Endothelial cell of umbilical vein (primary cell): ENCODE measurements around the gene CXCR2. TPM values are rescaled to one million over a fixed set of nuclear protein-coding genes. Genes with fewer than 3 reads are reported as not detected.

Experiments used
- BruUV-seq: library from RNA; stranded (reverse); fragments of 400-500 nt; replicated peaks from 2 replicates; lab custom pipeline; 2021; lab: Mats Ljungman, UMichigan
- CTCF ChIA-PET: fragments of 300-600, 350-600 bp; sonication (Branson Sonifier 250); formaldehyde crosslinking; loops from one replicate; lab custom pipeline; 2021; ENCODE audit warnings: antibody characterized with exemption, inconsistent platforms; lab: Charles Lee
- POLR2A ChIA-PET: fragments of 300-600, 350-600 bp; sonication (Branson Sonifier 250); formaldehyde crosslinking; loops from one replicate; lab custom pipeline; 2021; ENCODE audit warnings: antibody characterized with exemption, inconsistent platforms; lab: Charles Lee
- DNase-seq: peaks from one replicate; pipeline ENCODE4 v3.0.0-alpha.2; 2011; ENCODE audit warnings: low read depth, low spot score
- FAIRE-seq: peaks from 2 replicates; lab custom pipeline; 2011; peaks lifted over from hg19 to GRCh38; lab: Jason Lieb, UNC
- H2AFZ ChIP-seq: 2 replicates; pipeline ENCODE4 v1.6.0; 2012; ENCODE audit warnings: low read depth, low read length, control low read depth, inconsistent platforms
- H3K27ac ChIP-seq: 2 replicates; pipeline ENCODE4 v1.5.1; 2011; ENCODE audit warnings: low read depth, mild to moderate bottlenecking, control low read depth, low read length, moderate library complexity; ENCODE audit not compliant: insufficient read depth
- H3K27me3 ChIP-seq, 2 experiments: 2 replicates each; pipeline versions ENCODE4 v1.6.0 to v1.6.1; 2011; ENCODE audit warnings: low read length in 2 of 2, mixed read lengths in 1 of 2; ENCODE audit not compliant: control insufficient read depth in 2 of 2, insufficient read depth in 2 of 2
- H3K36me3 ChIP-seq, 2 experiments: 2 replicates in 1 of 2; 3 replicates in 1 of 2; pipeline ENCODE4 v1.5.1; 2011; ENCODE audit warnings: low read length in 2 of 2, mild to moderate bottlenecking in 1 of 2, moderate library complexity in 1 of 2; ENCODE audit not compliant: control insufficient read depth in 2 of 2, insufficient read depth in 2 of 2; ENCODE audit errors: extremely low read depth in 1 of 2
- H3K4me1 ChIP-seq: 3 replicates; pipeline ENCODE4 v1.5.1; 2011; ENCODE audit warnings: mild to moderate bottlenecking, low read length; ENCODE audit not compliant: control insufficient read depth, insufficient read depth; ENCODE audit errors: extremely low read depth
- H3K4me2 ChIP-seq: 2 replicates; pipeline ENCODE4 v1.6.1; 2011; ENCODE audit warnings: low read length, control low read depth, mixed read lengths; ENCODE audit not compliant: insufficient read depth
- H3K4me3 ChIP-seq, 3 experiments: fragments of 200-600 bp in 1 of 3; sonication (generic), shearing (Covaris generic) in 1 of 3; replicated peaks in 1 of 3; 2 replicates each; pipeline ENCODE4 v1.5.1; 2011 to 2016; ENCODE audit warnings: control low read depth in 3 of 3, low read length in 3 of 3, mild to moderate bottlenecking in 2 of 3, inconsistent platforms in 1 of 3, low read depth in 1 of 3, moderate library complexity in 1 of 3; ENCODE audit not compliant: insufficient read depth in 1 of 3
- H3K79me2 ChIP-seq: 2 replicates; pipeline ENCODE4 v1.6.0; 2012; ENCODE audit warnings: low read length, inconsistent platforms; ENCODE audit not compliant: control insufficient read depth, insufficient read depth
- H3K9ac ChIP-seq: replicated peaks from 2 replicates; pipeline ENCODE3; 2011; ENCODE audit warnings: low read length, control low read depth; ENCODE audit not compliant: insufficient read depth; ENCODE audit errors: extremely low read depth
- H3K9me1 ChIP-seq: replicated peaks from 3 replicates; pipeline ENCODE4 v1.6.0; 2011; ENCODE audit warnings: mild to moderate bottlenecking, low read length; ENCODE audit not compliant: control insufficient read depth, insufficient read depth; ENCODE audit errors: extremely low read depth
- H3K9me3 ChIP-seq: replicated peaks from 2 replicates; pipeline ENCODE4 v1.5.1; 2012; ENCODE audit warnings: low read length, inconsistent platforms; ENCODE audit not compliant: control insufficient read depth, insufficient read depth
- H4K20me1 ChIP-seq: replicated peaks from 2 replicates; pipeline ENCODE3; 2011; ENCODE audit warnings: mild to moderate bottlenecking, low read length; ENCODE audit not compliant: control insufficient read depth, insufficient read depth; ENCODE audit errors: extremely low read depth
- EZH2 ChIP-seq: IDR thresholded peaks from 2 replicates; pipeline ENCODE4 v1.6.1; 2012; ENCODE audit warnings: borderline replicate concordance, low read depth, mild to moderate bottlenecking, moderate library complexity, low read length, inconsistent platforms; ENCODE audit not compliant: severe bottlenecking
- FOS ChIP-seq: IDR thresholded peaks from 2 replicates; pipeline ENCODE4 v1.6.1; 2011; ENCODE audit warnings: mild to moderate bottlenecking, low read length, moderate library complexity, borderline replicate concordance; ENCODE audit not compliant: insufficient read depth
- MAX ChIP-seq: IDR thresholded peaks from 2 replicates; pipeline ENCODE4 v1.6.1; 2011; ENCODE audit not compliant: insufficient read depth, insufficient read length
- MYC ChIP-seq: IDR thresholded peaks from one replicate; pipeline ENCODE4 v1.6.1; 2011; ENCODE audit warnings: mild to moderate bottlenecking, low read depth, low read length
- POLR2A ChIP-seq: IDR thresholded peaks from 2 replicates; pipeline ENCODE4 v1.6.1; 2012; ENCODE audit warnings: low read depth, mild to moderate bottlenecking, control low read depth, low read length
- dilution Hi-C: fragments of 300-500 bp; cut with MboI; formaldehyde crosslinking; loops from one replicate; pipeline ENCODE4 v1.15.0; 2019; ENCODE audit warnings: low sequenced_read_pairs; ENCODE audit not compliant: extremely low pct_ligation_motif_present
- intact Hi-C: fragments of 100-400 bp; cut with micrococcal nuclease; formaldehyde crosslinking; loops from one replicate; pipeline ENCODE4 v1.10.0; 2022
- polyA plus RNA-seq, 4 experiments: library from polyadenylated mRNA; depleted of rRNA in 3 of 4; stranded (reverse) in 3 of 4; unstranded in 1 of 4; fragments of >200 nt; gene quantifications; 2 replicates each; pipeline versions ENCODE4 v1.2.1 to v1.2.3, GENCODE V29; 2011 to 2012; ENCODE audit warnings: missing spikeins in 1 of 4
- total RNA-seq: library from RNA; stranded (reverse); gene quantifications from 2 replicates; pipeline ENCODE4 v1.2.3, GENCODE V29; 2021
- TF ChIP-seq, protein P1 (sequence below), 2 donors: IDR thresholded peaks; 1 replicate in 1 of 2; 2 replicates in 1 of 2; pipeline ENCODE4 v1.5.1; 2011; ENCODE audit warnings: low read length in 2 of 2, mild to moderate bottlenecking in 2 of 2, moderate library complexity in 2 of 2, control low read depth in 1 of 2, inconsistent platforms in 1 of 2, low read depth in 1 of 2; ENCODE audit not compliant: insufficient read depth in 1 of 2; ENCODE audit errors: extremely low read depth in 1 of 2

CXCR2 gene
- total and polyA plus RNA-seq, 2 donors (not counting 3 experiments of a cell fraction or from before 2014, with no cell fraction given): not detected

GRCh38 chr2:218129458-218130135 is 3.8 kb downstream of the CXCR2 start:
- FAIRE-seq (no peak), DNase-seq (no peak)
- dilution Hi-C loops: no loop called here
- ChIA-PET POLR2A (no interaction called here), CTCF (no interaction called here)
- no TSS peak for BruUV-seq
- H3K4me2 ChIP-seq: no peak overlapping the region
- intact Hi-C loops: no loop called here
- H3K27ac ChIP-seq: no peak overlapping the region
- H3K4me1 ChIP-seq: no peaks in the 10 kb centered on the region
- H3K27me3 ChIP-seq: peaks cover 2 to 3% of the 10 kb centered on the region in 2 experiments
- no peaks in the 10 kb centered on the region for H3K9me3 ChIP-seq
- no peaks in the 10 kb centered on the region for H3K79me2 ChIP-seq
- H3K4me3 ChIP-seq: no peak overlapping the region
- H2AFZ ChIP-seq: no peak overlapping the region
- no peaks in the 10 kb centered on the region for H3K36me3 ChIP-seq
- no peaks in the 10 kb centered on the region for H3K9me1 ChIP-seq
- H4K20me1 ChIP-seq: no peaks in the 10 kb centered on the region
- no peak overlapping the region for H3K9ac ChIP-seq
- TF ChIP-seq, protein P1, sequence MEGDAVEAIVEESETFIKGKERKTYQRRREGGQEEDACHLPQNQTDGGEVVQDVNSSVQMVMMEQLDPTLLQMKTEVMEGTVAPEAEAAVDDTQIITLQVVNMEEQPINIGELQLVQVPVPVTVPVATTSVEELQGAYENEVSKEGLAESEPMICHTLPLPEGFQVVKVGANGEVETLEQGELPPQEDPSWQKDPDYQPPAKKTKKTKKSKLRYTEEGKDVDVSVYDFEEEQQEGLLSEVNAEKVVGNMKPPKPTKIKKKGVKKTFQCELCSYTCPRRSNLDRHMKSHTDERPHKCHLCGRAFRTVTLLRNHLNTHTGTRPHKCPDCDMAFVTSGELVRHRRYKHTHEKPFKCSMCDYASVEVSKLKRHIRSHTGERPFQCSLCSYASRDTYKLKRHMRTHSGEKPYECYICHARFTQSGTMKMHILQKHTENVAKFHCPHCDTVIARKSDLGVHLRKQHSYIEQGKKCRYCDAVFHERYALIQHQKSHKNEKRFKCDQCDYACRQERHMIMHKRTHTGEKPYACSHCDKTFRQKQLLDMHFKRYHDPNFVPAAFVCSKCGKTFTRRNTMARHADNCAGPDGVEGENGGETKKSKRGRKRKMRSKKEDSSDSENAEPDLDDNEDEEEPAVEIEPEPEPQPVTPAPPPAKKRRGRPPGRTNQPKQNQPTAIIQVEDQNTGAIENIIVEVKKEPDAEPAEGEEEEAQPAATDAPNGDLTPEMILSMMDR (IDR thresholded peaks at IDR 0.05; ENCODE audit: extremely low read depth in 1 of 2, insufficient read depth in 1 of 2, low read depth in 1 of 2, low read length in 2 of 2): no peak
- TF ChIP-seq MYC (no peak), EZH2 (no peak)

DNA sequence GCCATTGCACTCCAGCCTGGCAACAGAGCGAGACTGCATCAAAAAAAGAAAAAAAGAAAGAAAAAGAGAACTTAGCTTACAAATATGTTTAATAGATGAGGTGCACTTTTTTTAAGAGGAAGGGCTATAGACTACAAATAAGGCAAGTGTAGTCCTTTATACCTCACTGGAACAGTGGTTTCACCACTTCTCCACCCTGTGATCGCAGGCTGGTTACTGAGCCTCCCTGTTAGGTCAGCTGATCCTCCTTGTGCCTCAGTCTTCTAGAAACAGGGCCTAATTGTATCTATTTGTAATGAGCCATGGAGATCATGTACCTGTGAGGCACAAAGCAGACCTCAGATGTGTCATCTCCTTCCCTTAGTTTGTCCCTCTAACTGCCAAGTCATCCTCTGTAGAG is 4.5 kb downstream of the CXCR2 start:
- no TSS peak for BruUV-seq
- Histone ChIP-seq H3K4me1 (no peaks in the 10 kb centered on the region), H3K9me1 (no peaks in the 10 kb centered on the region), H2AFZ (no peak overlapping the region), H3K27ac (no peak overlapping the region), H3K27me3 (peaks cover 2 to 3% of the 10 kb centered on the region in 2 experiments), H3K9ac (no peak overlapping the region), H3K9me3 (no peaks in the 10 kb centered on the region), H3K79me2 (no peaks in the 10 kb centered on the region), H3K36me3 (no peaks in the 10 kb centered on the region), H4K20me1 (no peaks in the 10 kb centered on the region), H3K4me2 (no peak overlapping the region), H3K4me3 (no peak overlapping the region)
- intact Hi-C loops (no loop called here), dilution Hi-C loops (no loop called here)
- ChIA-PET CTCF (no interaction called here), POLR2A (no interaction called here)
- FAIRE-seq (no peak), DNase-seq (no peak)
- TF ChIP-seq POLR2A (no peak), FOS (no peak), MAX (no peak), MYC (no peak)
